Fibroblast of upper back skin (primary cell): Measurements from ENCODE around the gene EMC9.

Source experiments
- DNase-seq: peaks from one replicate; pipeline ENCODE4 v3.0.0-alpha.2; 2013

The EMC9 gene

DNA sequence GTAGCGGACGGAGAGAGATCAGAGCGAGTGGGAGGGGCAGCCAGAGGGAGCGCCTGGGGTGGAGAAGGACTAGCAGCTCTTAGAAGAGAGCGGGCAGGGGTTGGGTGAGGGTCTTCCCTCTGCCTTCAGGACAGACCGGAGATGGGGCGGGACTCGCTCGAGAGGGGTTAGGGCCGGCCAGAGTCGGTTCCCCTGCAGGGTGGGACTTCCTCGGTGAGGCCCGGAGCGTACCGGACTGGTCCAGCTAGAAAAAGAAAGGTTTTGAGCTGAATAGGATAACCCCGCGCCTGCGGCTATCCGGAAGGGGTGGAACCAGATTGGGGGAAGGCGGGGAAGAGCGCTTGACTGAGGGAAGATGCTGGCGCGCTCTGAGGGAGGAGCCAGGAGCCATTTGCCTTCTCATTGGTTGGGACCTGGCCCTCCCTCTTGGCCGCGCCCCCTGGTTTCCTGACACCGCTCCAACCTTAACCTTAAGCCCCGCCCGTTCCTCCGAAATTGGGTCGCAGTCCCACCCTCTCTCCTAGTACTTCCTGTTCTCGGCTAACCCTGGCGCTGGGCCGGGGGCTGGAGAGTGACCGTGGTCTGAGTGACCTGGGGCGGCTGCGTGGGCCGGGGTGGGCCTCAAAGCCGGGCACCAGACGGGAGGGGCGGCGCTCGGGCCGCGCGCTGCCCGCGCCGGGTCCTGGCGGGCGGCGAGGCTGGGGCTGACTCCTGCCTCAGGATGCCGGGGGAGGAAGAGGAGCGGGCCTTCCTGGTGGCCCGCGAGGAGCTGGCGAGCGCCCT lies 5.8 kb upstream of the EMC9 start, which contains the start of gene RNF31:
Gene RNF31, plus strand, starts transcription at position 521 of the 783 bp plus-strand sequence. Its CDS starts 201 bp downstream, at position 722.
- DNase-seq, result peak; percentile 98

DNA sequence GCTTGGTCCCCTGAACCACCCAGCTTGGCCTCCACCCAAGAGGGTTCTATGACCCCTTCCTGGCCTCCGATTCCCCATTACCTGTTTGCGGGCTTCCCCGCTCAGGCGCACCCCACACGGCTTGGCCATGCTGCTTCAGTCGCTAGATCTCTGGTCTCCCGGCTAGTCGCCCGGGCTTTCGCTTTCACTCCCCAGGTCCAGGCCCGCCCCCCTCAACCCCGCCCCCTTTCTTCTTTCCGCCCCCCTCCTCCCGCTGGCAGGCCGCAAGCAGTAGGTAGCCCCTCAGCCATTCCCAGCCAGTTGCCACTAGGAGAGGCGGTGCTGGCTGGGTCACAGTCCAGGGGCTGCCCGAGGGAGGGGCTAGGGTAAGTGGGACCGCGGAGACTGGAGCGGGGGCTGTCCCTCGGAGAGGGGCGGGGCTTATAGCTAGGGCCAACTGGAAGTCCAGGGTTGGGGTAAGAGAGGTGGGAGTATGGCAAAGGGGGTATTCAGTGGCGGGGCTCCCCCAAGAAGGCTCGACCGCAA lies 5.1 kb upstream of the EMC9 start, which contains the start of gene PSME2:
Gene PSME2, minus strand, starts transcription at position 158 of the 525 bp plus-strand sequence. Its CDS starts 29 bp downstream, at position 129.
- DNase-seq, result peak; percentile 98

DNA sequence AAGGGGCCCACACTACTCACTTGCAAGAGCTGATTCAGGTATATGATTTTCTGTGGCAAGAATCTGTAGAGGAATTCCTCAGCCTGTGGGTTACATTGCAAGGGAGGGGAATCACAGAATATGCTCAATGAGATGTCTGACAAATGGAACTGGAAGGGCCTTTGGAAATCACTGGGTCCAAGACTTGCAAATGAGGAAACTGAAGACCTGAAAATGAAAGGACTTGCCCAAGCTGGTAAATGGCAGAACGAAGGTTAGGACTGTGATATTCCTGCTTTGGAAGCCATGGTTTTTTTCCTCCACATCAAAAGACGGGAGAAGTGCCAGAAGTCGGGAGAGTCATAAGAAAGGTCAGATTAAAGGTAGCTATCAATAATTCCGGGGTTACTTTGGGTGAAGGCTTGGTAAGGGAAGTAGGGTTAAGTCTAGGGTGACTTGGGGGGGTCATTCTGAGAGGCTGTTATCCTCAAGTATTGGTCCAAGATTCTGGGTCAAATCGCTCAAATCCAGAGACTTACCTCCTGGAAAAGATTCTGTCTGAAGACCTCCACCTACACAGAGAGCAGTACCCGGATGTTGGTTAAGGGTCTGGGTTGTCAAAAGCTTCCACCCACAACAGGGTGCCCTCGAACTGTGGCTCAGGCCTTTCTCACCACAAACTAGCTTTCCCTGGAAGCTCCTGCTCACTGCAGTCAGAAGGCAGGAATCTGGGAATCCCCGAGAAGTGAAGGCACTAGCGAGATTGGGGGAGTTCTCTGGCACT lies 4.5 kb upstream of the EMC9 start:
- DNase-seq, result no peak

DNA sequence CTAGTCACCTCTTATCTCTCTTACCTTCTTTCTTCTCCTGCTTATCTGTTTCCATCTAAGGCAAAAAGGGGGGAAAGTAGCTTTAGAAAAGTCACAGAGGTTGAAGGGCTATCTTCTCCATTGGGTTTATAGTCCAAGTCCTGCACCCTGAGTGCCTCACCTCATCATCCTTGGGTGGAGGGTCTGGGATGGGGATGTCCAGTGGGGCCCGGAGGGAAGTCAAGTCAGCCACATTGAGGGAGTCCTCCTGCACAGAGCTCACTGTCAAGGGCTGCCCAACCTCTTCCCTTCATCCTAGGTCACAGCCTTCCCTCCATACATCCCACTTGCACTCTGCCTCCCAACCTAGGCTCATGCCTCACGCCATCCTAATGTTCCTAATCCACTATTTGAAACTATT lies 3.8 kb upstream of the EMC9 start:
- DNase-seq, result no peak

DNA sequence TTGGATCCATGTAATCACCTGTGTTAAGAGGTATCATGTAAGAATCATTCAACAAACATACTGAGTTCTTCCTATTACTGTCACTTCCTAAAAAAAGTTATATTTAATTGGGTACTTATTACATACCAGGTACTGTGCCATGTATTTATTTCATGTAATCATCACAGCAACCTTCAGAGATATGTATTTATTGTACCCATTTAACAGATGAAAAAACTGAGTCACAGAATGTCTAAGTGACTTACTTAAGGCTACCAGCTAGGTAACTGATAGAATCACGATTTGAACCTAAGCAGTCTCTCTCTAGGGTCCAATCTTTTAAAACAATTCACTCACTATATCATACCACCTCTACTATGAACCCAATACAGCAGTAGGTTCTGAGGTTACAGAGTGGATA lies 3.1 kb upstream of the EMC9 start:
- DNase-seq, result no peak

DNA sequence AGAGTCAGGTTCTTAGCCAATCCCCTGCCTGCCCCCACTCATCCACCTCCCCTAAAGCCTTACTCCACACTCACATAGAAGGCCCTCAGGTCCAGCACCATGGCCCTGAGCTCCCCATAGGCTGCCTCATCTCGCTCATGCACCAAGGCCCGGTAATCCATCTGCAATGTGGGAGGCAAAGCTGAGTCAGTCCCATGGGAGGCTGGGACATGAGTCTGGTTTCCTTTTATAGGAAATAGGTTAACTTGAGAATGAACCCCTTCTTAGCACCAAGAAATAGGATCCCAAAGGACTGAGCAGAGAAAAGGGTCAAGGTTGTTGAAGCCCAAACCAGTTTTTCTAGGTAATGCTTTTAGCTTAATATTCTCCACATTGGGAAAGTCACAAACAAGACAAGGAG lies 2.1 kb upstream of the EMC9 start:
- peak; percentile 55 for DNase-seq

DNA sequence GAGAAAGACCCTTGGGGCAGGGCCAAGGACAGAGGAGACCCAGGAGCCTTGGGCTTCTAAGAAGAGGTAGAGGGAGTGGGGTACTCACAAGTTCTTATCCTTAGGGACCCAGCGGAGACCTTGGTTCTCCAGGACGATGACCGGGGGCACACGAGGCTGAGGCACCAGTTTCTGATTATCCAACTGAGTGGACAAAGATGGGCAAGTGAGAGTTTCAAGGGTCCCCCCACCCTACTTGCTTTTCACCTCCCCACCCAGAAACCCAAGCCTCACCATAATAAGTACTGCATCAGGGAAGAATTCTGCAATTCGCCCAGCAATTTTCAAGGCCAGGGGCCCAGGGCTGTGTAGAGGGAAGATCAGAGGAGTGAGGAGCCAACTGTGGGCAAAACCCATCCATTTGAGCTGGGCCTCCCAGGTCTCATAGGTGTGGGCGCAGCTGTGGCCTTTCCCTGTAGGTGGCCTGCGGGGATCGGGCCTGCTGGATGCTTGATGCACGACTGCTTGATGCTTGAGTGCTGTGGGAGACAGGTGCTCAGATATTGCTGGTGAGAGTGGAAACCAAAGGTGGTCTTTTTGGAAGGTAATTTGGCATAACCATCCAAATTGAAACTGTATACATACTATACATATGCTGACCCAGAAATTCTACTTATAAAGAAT lies 2.0 kb downstream of the EMC9 start:
- no peak for DNase-seq

DNA sequence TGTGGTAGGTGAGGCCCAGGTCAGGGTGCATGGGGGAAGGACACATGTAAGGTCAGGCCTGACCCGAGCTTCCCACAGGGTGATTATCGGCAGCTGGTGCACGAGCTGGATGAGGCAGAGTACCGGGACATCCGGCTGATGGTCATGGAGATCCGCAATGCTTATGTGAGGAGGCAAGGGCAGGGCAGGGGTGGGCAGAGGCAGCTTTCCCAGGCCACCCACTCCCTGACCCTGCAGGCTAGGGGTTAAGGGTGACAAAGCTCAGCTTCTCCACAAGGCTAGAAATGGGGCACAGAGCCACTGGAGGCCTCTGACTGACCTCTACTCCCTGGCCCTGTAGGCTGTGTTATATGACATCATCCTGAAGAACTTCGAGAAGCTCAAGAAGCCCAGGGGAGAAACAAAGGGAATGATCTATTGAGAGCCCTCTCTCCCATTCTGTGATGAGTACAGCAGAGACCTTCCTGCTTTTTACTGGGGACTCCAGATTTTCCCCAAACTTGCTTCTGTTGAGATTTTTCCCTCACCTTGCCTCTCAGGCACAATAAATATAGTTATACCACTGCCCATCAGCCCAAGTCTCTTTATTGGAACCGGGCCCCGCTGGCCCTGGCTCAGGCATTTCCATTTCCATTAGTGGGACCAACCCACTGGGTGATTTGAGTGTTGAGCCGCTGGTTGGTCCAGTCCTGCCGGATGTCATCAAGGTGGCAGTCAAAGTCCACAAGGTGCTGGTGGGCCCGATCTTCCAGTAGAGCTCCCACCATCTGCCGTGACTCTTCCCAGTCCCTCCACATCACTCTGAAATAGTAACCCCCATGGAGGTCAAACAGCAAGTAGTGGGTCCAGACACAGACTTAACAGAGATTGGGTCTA lies 2.8 kb downstream of the EMC9 start:
- no peak for DNase-seq

DNA sequence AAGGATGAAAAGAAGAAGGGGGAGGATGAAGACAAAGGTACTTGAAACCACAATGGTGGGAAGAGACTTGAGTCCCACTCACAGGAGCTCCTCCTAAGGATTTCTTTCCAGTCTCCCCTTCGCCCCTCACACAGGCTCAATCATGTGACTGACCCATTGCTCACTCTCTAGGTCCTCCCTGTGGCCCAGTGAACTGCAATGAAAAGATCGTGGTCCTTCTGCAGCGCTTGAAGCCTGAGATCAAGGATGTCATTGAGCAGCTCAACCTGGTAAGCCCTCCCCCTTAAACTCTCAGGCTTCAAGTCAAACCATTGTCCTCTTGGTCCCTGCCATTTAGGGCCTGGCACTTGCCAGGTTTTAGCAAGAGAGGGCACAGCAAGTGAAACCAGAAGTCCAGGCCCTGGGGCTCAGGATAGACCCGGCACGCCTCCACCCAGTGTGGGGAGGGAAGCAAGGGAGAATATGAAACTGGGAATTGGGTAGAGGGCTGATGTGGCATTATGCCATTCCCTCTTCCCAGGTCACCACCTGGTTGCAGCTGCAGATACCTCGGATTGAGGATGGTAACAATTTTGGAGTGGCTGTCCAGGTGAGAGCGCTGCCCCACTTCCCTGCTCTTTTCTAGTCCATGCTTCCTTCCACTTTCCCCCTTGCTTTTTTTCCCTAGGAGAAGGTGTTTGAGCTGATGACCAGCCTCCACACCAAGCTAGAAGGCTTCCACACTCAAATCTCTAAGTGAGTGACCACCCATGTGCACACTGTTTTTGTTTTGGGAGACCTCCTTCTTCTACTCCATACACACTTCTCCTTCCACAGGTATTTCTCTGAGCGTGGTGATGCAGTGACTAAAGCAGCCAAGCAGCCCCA lies 3.6 kb downstream of the EMC9 start:
- DNase-seq, result no peak

DNA sequence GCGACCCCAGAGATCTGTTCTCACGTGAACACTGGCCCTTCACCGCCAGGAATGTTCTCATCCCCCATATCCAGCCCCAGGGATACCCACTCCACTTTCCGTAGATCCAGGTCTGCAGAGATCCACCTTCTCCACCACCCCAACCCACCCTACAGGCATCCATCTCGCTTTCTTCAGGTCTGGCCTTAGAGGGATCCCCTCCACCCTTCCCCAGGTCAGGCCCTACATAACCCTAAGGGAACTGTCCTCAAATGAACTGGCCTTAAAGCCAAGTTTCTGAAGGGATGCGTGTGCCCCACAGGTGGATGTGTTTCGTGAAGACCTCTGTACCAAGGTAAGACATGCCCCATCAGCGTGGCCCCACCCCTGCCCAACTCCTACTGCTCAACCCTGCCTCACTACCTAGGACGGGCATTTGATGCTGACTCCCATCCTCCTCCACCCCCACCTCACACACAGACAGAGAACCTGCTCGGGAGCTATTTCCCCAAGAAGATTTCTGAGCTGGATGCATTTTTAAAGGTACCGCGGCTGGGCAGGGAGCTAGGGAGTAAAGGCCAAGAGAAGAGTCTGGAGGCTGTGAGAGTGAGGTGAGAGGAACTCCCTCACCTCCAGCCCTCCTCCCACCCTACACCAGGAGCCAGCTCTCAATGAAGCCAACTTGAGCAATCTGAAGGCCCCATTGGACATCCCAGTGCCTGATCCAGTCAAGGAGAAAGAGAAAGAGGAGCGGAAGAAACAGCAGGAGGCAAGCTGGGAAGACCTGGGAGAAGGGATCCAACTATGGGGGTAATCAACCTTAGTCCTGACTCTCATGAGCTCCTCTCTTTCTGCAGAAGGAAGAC lies 4.5 kb downstream of the EMC9 start:
- no peak for DNase-seq

DNA sequence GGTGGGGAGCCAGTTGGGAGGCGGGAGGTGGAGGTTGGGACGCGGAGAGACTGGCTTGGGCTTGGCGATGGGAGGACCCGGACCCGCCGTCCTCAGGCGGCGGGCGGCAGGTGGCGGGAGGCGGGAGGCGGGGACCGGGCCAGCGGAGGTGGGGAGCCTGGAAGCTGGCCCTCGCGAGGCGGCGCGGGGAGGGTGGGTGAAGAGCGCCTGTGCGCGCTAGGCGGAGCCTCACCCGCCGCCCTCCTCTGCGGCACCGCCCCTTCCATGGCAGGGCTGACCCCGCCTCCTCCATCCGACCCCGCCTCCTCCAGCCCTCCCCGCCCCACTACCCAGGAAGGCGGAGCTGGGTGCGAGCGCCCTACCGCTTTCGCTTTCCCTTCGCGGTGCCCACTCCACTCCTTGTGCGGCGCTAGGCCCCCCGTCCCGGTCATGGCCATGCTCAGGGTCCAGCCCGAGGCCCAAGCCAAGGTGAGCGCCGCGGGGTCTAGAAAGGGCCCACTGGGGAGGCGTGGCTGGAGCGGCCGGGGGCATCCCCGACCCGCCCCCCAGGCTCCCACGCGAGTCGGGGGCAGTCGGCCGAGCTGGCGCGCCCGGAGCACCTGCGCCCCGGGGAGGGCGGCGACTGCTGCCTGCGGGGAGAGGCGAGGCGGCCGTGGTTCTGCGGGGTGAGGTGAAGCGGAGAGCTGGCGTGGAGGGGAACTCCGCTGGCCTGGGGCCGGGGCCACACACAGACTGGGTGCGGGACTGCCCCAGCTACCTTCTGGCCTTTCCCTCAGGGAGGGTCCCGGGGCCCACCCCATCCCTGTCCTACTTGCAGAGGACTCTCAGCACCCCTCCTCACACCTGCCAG lies 5.3 kb downstream of the EMC9 start, which contains the start of gene PSME1:
Gene PSME1, plus strand, starts transcription at position 361 of the 850 bp plus-strand sequence. Its CDS starts 69 bp downstream, at position 430.
- peak; percentile 82 for DNase-seq

DNA sequence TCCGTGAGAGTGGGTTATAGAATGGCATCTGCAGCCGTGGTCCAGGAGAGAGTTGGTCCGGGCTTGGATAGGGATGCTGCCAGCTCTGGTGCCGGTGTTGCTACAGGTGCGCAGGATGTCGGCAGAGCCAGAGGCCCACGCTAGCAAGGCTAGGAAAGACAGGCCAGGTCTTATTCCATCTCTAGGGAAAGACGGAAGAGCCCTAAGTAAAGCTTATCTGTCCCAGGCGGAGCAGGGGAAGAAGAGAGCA lies 5.9 kb downstream of the EMC9 start:
- no peak for DNase-seq

DNA sequence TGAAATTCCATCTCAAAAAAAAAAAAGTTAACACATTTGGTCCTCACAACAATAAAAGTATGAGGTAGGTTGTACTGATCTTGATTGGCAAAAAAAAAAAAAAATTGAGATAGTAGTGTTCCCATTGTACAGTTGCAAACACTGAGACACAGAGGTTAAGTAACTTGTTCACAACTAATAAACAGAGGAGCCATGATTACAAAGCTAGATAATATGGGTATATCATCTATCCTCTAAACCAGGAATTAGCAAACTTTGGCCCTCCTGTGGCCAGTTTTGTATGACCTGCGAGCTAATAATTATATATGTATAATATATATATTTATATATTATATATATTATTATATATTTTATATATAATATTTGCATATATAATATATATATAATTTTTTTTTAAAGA lies 7.7 kb downstream of the EMC9 start:
- no peak for DNase-seq

DNA sequence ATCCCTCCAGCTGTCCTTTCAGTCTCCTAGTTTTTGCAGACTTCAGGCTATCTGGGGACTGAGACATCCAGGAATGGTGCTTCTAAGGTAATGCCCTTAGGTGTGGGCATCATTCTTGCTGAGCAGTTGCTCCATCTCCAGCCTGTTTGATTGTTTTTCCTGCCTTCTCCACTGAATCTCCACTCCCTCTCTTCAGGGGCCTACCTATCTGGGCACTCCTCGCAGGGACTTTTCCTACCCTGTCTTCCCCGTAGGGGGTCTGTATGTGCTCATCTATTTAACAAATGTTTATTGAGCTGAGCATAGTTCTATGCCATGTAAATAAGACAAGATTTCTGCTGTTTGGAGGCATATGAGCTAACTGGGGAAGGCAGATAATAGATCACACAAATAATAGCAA lies 8.4 kb downstream of the EMC9 start:
- no peak for DNase-seq

DNA sequence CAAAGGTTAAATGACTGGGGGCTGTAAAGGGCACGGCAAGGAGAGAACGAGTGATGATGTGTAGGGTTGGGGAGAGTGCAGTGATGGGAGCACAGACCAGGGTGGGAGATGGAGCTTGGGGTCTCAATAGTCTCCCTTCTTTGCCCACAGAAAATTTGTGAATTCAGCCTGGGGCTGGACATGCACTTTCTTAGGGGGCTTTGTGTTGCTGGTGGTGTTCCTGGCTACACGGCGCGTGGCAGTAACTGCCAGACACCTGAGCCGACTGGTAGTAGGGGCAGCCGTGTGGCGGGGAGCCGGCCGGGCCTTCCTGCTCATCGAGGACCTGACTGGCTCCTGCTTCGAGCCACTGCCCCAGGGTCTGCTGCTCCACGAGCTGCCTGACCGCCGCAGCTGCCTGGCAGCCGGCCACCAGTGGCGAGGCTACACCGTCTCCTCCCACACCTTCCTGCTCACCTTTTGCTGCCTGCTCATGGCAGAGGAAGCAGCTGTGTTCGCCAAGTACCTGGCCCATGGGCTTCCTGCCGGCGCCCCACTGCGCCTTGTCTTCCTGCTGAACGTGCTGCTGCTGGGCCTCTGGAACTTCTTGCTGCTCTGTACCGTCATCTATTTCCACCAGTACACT lies 9.2 kb downstream of the EMC9 start:
- no peak for DNase-seq

DNA sequence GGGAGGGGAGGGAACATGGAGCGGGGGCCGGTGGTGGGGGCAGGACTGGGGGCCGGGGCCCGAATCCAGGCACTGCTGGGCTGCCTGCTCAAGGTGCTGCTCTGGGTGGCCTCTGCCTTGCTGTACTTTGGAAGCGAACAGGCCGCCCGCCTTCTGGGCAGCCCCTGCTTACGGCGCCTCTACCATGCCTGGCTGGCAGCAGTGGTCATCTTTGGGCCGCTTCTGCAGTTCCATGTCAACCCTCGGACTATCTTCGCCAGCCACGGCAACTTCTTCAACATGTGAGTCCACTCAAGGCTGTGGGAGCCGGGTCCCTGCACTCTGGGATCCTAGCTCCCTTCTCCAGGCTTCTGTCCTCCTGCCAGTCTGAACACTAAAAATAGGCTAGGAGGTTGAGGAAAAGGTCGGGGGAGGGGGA lies 9.8 kb downstream of the EMC9 start:
- DNase-seq, result no peak

DNA sequence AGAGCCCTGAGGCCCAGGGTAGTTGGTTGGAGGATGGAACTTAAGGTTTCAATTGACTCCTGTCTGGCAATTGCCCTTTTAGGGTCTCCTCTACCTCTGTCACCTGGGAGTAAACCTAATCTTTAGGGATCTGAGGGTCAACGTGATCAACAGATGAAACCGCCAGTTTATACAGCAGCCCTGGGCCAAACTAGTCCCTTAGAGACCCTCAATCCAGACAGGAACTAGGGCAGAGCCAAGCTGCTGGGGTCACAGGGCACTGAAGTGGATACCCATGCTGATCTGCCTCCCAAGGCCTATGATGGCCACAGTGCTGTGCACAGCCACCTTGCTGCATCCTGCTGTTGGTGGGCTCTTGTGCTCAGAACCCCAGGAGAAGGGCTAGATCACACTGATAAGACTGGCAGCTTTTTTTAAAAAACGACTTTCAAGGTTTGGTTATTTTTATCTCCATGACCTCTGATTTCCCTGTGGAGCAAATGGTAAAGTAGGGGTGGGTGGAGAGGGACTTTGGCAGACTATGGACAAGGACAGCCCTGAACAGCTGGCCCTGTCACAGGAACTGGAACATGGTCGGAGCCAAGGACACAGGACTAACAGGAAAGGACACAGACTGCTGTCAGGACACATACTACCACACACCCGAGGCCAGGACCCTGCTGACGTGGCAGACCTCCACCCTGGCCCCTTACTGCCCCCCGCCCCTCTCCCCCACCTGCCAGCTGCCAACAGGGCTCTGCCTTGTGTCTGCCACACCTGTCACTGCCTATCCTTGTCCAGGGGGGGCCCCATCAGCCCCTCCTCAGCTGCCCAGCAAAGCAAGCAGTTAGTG lies 10.5 kb downstream of the EMC9 start:
- DNase-seq, result no peak

DNA sequence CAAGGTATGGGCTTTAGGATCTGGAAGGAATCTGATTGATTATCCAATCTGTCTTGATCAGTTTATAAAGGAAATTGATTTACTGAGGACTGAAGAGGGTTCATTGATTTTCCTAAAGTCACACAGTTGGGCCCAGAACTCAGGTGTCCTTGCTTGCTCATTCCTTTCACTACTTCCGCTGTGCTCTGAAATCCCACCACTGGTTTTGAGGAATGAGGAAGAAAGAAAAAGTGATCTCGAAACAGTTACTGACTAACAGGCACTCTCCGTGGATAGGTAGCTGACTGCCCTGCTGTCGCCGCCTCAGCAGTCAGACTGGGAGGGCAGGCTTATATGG lies 11.0 kb downstream of the EMC9 start, which contains the start of gene FITM1:
Gene FITM1, plus strand, starts transcription at position 280 of the 337 bp plus-strand sequence. CDS start 905 bp downstream, outside the sequence.
- no peak for DNase-seq
